Adipocyte (in vitro differentiated cells): Measurements from ENCODE around the gene RUNX1.
A peak's percentile ranks its signal among the peaks of the same experiment; 100 is the strongest.

Experiments used
- DNase-seq: peaks from one replicate; pipeline ENCODE4 v3.0.0-alpha.2; 2015; ENCODE audit warnings: low read depth
- H3K27me3 ChIP-seq: replicated peaks from 2 replicates; pipeline ENCODE4 v1.7.0; 2013; ENCODE audit warnings: mild to moderate bottlenecking, low read length, moderate library complexity; ENCODE audit not compliant: control insufficient read depth, insufficient read depth
- H3K36me3 ChIP-seq: 2 replicates; pipeline ENCODE4 v1.7.0; 2013; ENCODE audit warnings: low read length, mild to moderate bottlenecking, moderate library complexity; ENCODE audit not compliant: control insufficient read depth, insufficient read depth, severe bottlenecking
- H3K4me1 ChIP-seq: 2 replicates; pipeline ENCODE4 v1.7.0; 2013; ENCODE audit warnings: mild to moderate bottlenecking, low read length, moderate library complexity; ENCODE audit not compliant: control insufficient read depth, insufficient read depth
- H3K4me3 ChIP-seq: 2 replicates; pipeline ENCODE4 v1.7.0; 2013; ENCODE audit warnings: mild to moderate bottlenecking, low read length, moderate library complexity
- H3K9ac ChIP-seq: 2 replicates; pipeline ENCODE4 v1.7.0; 2013; ENCODE audit warnings: mild to moderate bottlenecking, low read length, moderate library complexity
- H3K9me3 ChIP-seq: 2 replicates; pipeline ENCODE4 v1.7.0; 2013; ENCODE audit warnings: mild to moderate bottlenecking, low read length, moderate library complexity; ENCODE audit not compliant: control insufficient read depth

RUNX1 gene

DNA sequence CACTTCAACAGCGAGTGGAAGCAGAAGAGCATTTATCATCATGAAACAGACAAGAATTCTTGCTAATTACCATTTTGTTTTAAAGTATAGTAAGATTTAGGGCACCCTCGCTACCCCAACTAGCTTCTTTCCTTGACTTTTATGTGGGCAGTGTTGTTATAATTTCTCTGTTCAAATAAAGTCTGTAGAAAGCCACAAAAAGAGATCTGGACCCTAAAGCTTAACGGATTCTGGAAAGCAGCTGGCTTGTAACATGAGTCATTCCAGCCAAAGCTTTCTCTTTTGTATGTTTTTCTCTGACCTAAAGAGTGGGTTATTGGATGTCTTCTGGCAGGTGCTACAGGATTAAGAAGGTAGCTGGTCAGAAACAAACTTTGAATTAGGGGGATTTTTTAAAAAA lies 37.4 kb downstream of the RUNX1 start:
- H3K4me3 ChIP-seq, result no peak overlapping the region
- no peaks in the 10 kb centered on the region for H3K27me3 ChIP-seq

GRCh38 chr21:35010447-35010846 lies 38.7 kb downstream of the RUNX1 start:
- Histone ChIP-seq H3K4me1 (no peaks in the 10 kb centered on the region), H3K4me3 (no peak overlapping the region), H3K9ac (no peak overlapping the region), H3K36me3 (no peaks in the 10 kb centered on the region), H3K27me3 (no peaks in the 10 kb centered on the region), H3K9me3 (no peaks in the 10 kb centered on the region)
- no peak for DNase-seq

More for the DNA sequence above, 37.4 kb downstream of the RUNX1 start:
- Histone ChIP-seq H3K36me3 (no peaks in the 10 kb centered on the region), H3K4me1 (no peaks in the 10 kb centered on the region), H3K9ac (no peak overlapping the region), H3K9me3 (no peaks in the 10 kb centered on the region)
- peak; percentile 64 for DNase-seq

DNA sequence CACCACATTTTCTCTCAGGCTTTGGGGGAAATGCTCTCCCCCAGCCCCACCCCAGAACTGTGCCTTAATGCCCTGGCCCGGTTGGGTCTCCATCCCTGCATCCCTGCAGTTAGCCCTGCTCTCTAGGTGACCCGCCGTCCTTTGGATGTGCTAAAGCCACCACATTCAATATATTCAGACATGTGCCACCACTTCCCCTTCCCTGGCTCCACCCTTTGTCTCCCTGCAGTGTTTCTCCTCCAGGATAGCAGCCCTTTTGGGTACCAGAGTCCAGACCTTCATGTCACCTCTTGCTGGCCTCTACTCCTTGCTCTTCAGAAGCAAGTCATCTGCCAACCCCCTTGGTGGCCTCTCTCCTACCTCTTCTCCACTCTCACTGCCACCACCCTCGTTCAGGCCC lies 41.8 kb downstream of the RUNX1 start:
- Histone ChIP-seq H3K4me3 (no peak overlapping the region), H3K9ac (no peak overlapping the region), H3K4me1 (peaks cover 11% of the 10 kb centered on the region), H3K36me3 (no peaks in the 10 kb centered on the region), H3K9me3 (no peaks in the 10 kb centered on the region), H3K27me3 (no peaks in the 10 kb centered on the region)
- DNase-seq, result no peak

DNA sequence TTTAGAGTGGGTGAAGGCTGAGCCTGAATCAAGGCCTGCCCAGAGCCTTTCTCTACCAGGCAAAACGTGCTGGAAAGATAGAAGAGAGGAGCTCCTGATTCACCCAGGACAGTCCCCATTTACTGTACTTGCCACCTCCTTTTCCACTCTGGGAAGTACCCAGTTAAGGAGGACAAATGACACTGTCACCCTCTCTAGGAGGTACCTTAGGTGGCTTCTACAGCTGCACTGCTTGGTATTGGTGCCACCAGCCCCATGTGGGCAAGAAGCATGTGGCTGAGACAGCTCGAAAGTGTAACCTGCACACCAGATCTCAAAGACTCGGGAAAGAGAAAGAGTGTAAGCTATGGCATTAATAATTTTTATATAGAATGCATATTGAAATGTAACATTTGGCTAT lies 42.3 kb downstream of the RUNX1 start:
- Histone ChIP-seq H3K9ac (no peak overlapping the region), H3K4me1 (peaks cover 11% of the 10 kb centered on the region), H3K36me3 (no peaks in the 10 kb centered on the region), H3K27me3 (no peaks in the 10 kb centered on the region), H3K4me3 (no peak overlapping the region), H3K9me3 (no peaks in the 10 kb centered on the region)
- no peak for DNase-seq

DNA sequence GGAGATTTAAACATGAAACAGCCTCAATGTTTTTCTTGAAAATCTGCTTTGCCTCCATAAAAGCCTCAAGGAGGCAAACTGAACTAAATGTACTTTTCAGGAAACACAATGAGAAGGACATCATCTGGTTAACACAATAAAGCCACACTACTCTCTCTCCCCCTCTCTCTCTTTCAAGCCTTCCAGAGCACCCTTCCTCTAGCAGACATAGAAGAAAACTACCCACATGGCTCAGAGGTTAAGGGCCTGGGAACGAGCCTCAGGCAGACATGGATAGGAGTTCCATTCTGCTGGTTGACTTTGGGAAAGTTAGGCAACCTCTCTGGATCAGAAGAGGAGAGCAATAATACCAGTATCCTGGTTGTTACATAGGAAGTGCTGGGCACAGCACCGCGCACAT lies 42.9 kb downstream of the RUNX1 start:
- Histone ChIP-seq H3K9ac (no peak overlapping the region), H3K36me3 (no peaks in the 10 kb centered on the region), H3K9me3 (no peaks in the 10 kb centered on the region), H3K4me1 (peaks cover 11% of the 10 kb centered on the region), H3K4me3 (no peak overlapping the region), H3K27me3 (no peaks in the 10 kb centered on the region)
- no peak for DNase-seq

- Histone ChIP-seq H3K36me3 (no peaks in the 10 kb centered on the region), H3K9ac (no peak overlapping the region), H3K4me3 (no peak overlapping the region), H3K4me1 (peaks cover 11% of the 10 kb centered on the region), H3K9me3 (no peaks in the 10 kb centered on the region), H3K27me3 (no peaks in the 10 kb centered on the region)
- DNase-seq, result no peak
These were observed 43.4 kb downstream of the RUNX1 start for GRCh38 chr21:35005560-35006224.

DNA sequence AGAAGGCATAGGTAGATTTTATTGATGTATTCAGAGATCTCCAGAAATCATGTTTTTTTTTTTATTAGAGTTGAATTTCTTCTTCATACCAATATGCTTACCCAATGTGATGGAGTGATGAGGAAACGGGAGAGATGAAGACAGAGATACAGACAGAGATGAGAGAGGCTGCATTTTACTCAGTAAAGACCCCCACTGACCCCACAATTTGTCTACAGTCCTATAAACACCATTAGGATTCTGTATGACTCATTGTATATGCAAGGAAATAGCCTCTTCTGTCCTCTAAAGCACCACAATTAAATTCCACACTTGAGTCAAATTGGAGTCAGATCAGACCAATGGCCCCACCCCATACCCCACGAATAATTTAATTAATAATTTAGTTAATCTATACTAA lies 44.0 kb downstream of the RUNX1 start:
- H3K27me3 ChIP-seq, result no peaks in the 10 kb centered on the region
- no peaks in the 10 kb centered on the region for H3K36me3 ChIP-seq
- DNase-seq, result no peak
- H3K4me3 ChIP-seq, result no peak overlapping the region
- H3K9me3 ChIP-seq, result no peaks in the 10 kb centered on the region
- peaks cover 11% of the 10 kb centered on the region for H3K4me1 ChIP-seq
- no peak overlapping the region for H3K9ac ChIP-seq

DNA sequence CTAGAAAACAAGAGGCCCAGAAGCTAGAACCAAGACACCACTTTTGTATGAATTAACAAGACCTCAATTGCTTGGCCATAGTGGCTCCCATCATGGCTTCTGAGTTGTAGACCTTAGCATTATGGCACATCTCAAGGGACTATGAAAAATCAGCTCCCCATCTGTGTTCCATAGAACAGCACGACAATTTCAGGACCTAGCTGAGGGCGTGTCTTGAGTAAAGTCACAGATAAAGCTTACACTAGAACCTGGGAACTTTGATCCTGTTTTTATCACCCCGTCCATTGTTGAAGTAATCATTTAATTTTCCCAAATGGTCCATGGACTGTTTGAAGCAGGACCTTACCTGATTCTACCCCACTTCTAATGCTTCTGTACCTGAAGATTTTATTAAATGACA lies 44.8 kb downstream of the RUNX1 start:
- H3K9ac ChIP-seq, result no peak overlapping the region
- no peak overlapping the region for H3K4me3 ChIP-seq
- no peaks in the 10 kb centered on the region for H3K36me3 ChIP-seq
- no peaks in the 10 kb centered on the region for H3K27me3 ChIP-seq
- DNase-seq, result no peak
- peaks cover 17% of the 10 kb centered on the region for H3K4me1 ChIP-seq
- no peaks in the 10 kb centered on the region for H3K9me3 ChIP-seq

GRCh38 chr21:35002879-35003722 lies 46.0 kb downstream of the RUNX1 start:
- Histone ChIP-seq H3K4me3 (no peak overlapping the region), H3K4me1 (peaks cover 27% of the 10 kb centered on the region), H3K36me3 (no peaks in the 10 kb centered on the region), H3K27me3 (no peaks in the 10 kb centered on the region), H3K9me3 (no peaks in the 10 kb centered on the region), H3K9ac (no peak overlapping the region)
- DNase-seq, result peak; percentile 32

DNA sequence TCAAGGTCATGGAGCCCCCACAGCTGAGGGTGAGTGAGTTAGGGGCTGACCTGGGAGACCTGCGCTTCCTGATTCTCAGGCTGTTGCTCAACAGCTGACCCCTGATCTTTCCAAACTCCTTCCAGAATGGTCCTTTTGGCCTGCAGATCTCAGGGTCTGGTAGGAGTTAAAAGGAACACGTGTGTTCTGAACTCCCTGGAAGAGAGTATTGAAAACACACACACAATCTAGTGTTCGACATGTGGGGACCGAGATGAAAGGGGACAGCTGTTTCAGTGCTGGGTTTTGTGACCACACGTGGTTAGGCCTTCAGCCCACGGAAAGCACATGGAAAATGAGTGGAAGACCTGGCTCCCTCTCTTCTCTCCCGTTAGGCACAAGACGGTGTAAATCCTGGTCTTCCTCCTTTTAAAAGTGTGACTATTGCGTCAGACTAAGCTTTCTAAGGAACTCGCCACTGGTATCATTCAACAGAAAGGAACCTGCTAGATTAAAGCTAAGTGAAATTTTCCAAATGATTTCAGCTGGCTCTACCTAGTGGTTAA lies 49.6 kb downstream of the RUNX1 start:
- Histone ChIP-seq H3K9ac (peak overlapping the region; percentile 66), H3K4me3 (no peak overlapping the region), H3K4me1 (peaks cover 61% of the 10 kb centered on the region), H3K27me3 (no peaks in the 10 kb centered on the region), H3K9me3 (no peaks in the 10 kb centered on the region), H3K36me3 (no peaks in the 10 kb centered on the region)
- DNase-seq, result no peak

DNA sequence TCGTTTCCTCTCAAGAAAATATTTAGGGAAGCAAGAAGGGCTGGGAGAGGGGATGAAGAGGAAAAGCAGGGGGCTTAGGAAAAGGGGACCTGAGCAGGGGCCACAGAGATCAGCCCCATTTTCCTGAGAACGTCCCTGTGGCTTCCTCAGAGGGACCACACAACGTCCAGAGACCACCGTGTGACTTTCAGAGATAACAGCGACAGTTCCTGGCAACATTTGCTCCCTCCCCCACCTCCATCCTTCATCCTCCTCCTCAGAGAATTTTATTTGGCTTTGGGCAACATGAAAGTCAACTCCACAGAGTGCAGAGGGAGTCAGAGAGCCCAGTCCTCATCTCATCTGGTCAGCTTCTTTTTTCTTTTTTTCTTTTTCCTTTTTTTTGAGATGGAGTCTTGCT lies 50.9 kb downstream of the RUNX1 start:
- DNase-seq, result no peak

More for the DNA sequence above, 50.9 kb downstream of the RUNX1 start:
- H3K4me1 ChIP-seq, result peaks cover 67% of the 10 kb centered on the region
- H3K27me3 ChIP-seq, result no peaks in the 10 kb centered on the region
- no peak overlapping the region for H3K9ac ChIP-seq
- H3K4me3 ChIP-seq, result no peak overlapping the region
- no peaks in the 10 kb centered on the region for H3K9me3 ChIP-seq
- no peaks in the 10 kb centered on the region for H3K36me3 ChIP-seq
